K562 (cell line): ENCODE measurements around the gene COX6B2. TPM values are rescaled to one million over a fixed set of nuclear protein-coding genes. Genes with fewer than 3 reads are reported as not detected.

ENCODE experiments used
- C11orf30 ChIP-seq: fragments of 450-650 bp; IDR thresholded peaks from 2 replicates; pipeline ENCODE4 v1.6.1; 2016; ENCODE audit warnings: low read depth, mild to moderate bottlenecking
- CC2D1A ChIP-seq: fragments of 450-650 bp; IDR thresholded peaks from 2 replicates; pipeline ENCODE4 v1.6.1; 2017; ENCODE audit warnings: mild to moderate bottlenecking
- CHD2 ChIP-seq: IDR thresholded peaks from 2 replicates; pipeline ENCODE4 v1.6.1; 2011; ENCODE audit warnings: low read depth, low read length
- CTBP1 ChIP-seq: fragments of 450-650 bp; IDR thresholded peaks from 2 replicates; pipeline ENCODE4 v1.6.1; 2016; ENCODE audit warnings: borderline replicate concordance
- ELF4 ChIP-seq: fragments of 450-650 bp; formaldehyde crosslinking; IDR thresholded peaks from 2 replicates; pipeline ENCODE4 v1.4.0; 2022; ENCODE audit warnings: missing genetic modification characterization
- L3MBTL2 ChIP-seq: fragments of 450-650 bp; IDR thresholded peaks from 2 replicates; pipeline ENCODE4 v1.6.1; 2016; ENCODE audit warnings: mild to moderate bottlenecking, moderate library complexity
- MBD2 ChIP-seq: sonication (generic); IDR thresholded peaks from 2 replicates; pipeline ENCODE4 v1.6.1; 2016; ENCODE audit warnings: low read depth, borderline replicate concordance
- MTA2 ChIP-seq: fragments of 450-650 bp; IDR thresholded peaks from 2 replicates; pipeline ENCODE4 v1.6.1; 2016; ENCODE audit warnings: low read depth
- POLR2AphosphoS2 ChIP-seq: IDR thresholded peaks from 2 replicates; pipeline ENCODE4 v1.6.1; 2012; ENCODE audit warnings: low read length, improper control_type of control experiment
- RBBP5 ChIP-seq: fragments of 200-600 bp; sonication (generic); IDR thresholded peaks from 2 replicates; pipeline ENCODE4 v1.6.1; 2012; ENCODE audit warnings: borderline replicate concordance, mild to moderate bottlenecking, low read length, control low read depth, inconsistent platforms; ENCODE audit not compliant: insufficient read depth, poor library complexity, severe bottlenecking
- ZNF785 ChIP-seq: fragments of 250-450 bp; sonication (Bioruptor Pico); IDR thresholded peaks from 2 replicates; pipeline ENCODE4 v1.4.0; 2020; ENCODE audit warnings: mild to moderate bottlenecking
- polyA plus RNA-seq, 8 experiments: library from polyadenylated mRNA; depleted of rRNA in 4 of 8; stranded (reverse) in 5 of 8; unstranded in 3 of 8; fragments of >200 nt; fragmentation: Nextera tagmentation in 2 of 8; fragmentation: Illumina TruSeq in 1 of 8; extraction: Ambion mirVana in 2 of 8; extraction: Trizol in 1 of 8; gene quantifications; 2 replicates each; pipeline versions ENCODE4 v1.2.1 to v1.2.3, GENCODE V29; 2011 to 2014; ENCODE audit warnings: inconsistent platforms in 1 of 8, missing spikeins in 1 of 8
- total RNA-seq, 7 experiments: library from RNA; depleted of rRNA in 6 of 7; stranded (reverse); fragments of >200 nt in 6 of 7; fragmentation: Illumina TruSeq in 2 of 7; extraction: Trizol in 2 of 7; gene quantifications; 2 replicates each; pipeline versions ENCODE4 v1.2.1 to v1.2.3, GENCODE V29; 2011 to 2021; ENCODE audit warnings: low replicate concordance in 1 of 7
- TF ChIP-seq, protein P1 (sequence below), 2 experiments: fragments of 450-650 bp; formaldehyde crosslinking in 1 of 2; IDR thresholded peaks; 2 replicates each; pipeline versions ENCODE4 v1.4.0 to v1.6.1; 2014 to 2020; ENCODE audit warnings: mild to moderate bottlenecking in 2 of 2, borderline replicate concordance in 1 of 2, low read depth in 1 of 2
- TF ChIP-seq, protein P2 (sequence below), 2 experiments: IDR thresholded peaks; 2 replicates each; pipeline ENCODE4 v1.6.1; 2012; ENCODE audit warnings: improper control_type of control experiment in 2 of 2, low read depth in 2 of 2, low read length in 2 of 2, borderline replicate concordance in 1 of 2
- TF ChIP-seq, protein P3 (sequence below): fragments of 450-650 bp; IDR thresholded peaks from 2 replicates; pipeline ENCODE4 v1.7.1; 2018; ENCODE audit warnings: mild to moderate bottlenecking, low read depth; ENCODE audit not compliant: partially characterized antibody

Gene COX6B2
- total and polyA plus RNA-seq, 9 of the 15 experiments (the other 6 are each of a cell fraction or from before 2014, with no cell fraction given) = 0.40 to 2.5 (median 0.83) TPM

DNA sequence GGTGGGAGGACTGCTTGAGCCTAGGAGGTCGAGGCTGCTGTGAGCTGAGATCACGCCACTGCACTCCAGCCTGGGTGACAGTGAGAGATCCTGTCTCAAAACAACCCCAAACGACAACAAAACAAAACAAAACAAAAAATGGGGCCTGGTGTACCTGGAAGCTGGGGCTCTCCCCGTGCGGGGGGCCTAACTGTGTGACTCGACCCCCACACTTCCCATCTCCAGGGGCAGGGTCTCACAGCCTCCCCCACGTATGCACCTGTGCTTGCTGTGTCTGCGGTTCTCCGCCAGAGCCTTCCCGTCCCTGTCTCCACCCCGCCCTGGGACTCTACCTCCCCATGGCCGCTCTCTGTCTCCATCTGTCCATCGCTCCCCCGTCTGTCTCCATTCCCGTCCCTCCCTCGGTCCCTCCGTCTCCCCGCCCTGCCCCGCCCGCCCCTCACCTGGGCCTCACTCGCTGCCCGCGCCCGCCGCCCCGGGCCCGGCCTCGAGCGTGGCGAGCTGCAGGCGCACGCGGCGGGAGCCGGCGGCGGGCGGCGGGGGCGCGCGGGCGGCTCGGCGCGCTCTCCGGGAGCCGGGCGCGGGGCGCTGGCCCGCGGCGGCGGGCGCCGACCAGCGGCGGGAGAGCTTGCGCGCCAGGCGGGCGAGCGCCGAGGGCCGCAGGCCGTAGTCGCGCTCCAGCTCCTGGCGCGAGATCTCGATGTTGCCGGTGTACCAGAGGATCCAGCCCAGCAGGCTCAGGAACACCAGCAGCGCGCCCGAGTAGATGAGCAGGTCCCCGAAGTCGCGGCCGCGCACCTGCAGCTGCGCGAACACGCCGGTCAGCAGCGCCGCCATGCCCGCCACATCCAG lies 29.0 kb upstream of the COX6B2 start (continued):
- TF ChIP-seq, protein P1, sequence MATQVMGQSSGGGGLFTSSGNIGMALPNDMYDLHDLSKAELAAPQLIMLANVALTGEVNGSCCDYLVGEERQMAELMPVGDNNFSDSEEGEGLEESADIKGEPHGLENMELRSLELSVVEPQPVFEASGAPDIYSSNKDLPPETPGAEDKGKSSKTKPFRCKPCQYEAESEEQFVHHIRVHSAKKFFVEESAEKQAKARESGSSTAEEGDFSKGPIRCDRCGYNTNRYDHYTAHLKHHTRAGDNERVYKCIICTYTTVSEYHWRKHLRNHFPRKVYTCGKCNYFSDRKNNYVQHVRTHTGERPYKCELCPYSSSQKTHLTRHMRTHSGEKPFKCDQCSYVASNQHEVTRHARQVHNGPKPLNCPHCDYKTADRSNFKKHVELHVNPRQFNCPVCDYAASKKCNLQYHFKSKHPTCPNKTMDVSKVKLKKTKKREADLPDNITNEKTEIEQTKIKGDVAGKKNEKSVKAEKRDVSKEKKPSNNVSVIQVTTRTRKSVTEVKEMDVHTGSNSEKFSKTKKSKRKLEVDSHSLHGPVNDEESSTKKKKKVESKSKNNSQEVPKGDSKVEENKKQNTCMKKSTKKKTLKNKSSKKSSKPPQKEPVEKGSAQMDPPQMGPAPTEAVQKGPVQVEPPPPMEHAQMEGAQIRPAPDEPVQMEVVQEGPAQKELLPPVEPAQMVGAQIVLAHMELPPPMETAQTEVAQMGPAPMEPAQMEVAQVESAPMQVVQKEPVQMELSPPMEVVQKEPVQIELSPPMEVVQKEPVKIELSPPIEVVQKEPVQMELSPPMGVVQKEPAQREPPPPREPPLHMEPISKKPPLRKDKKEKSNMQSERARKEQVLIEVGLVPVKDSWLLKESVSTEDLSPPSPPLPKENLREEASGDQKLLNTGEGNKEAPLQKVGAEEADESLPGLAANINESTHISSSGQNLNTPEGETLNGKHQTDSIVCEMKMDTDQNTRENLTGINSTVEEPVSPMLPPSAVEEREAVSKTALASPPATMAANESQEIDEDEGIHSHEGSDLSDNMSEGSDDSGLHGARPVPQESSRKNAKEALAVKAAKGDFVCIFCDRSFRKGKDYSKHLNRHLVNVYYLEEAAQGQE (IDR thresholded peaks at IDR 0.05; ENCODE audit: borderline replicate concordance) = no peak
- TF ChIP-seq, protein P1 (CRISPR knock-in tag; IDR thresholded peaks at IDR 0.05; ENCODE audit: low read depth) = 0 out of 2 replicates have a peak, but pooled peaks have one; percentile 48
- TF ChIP-seq, protein P2, sequence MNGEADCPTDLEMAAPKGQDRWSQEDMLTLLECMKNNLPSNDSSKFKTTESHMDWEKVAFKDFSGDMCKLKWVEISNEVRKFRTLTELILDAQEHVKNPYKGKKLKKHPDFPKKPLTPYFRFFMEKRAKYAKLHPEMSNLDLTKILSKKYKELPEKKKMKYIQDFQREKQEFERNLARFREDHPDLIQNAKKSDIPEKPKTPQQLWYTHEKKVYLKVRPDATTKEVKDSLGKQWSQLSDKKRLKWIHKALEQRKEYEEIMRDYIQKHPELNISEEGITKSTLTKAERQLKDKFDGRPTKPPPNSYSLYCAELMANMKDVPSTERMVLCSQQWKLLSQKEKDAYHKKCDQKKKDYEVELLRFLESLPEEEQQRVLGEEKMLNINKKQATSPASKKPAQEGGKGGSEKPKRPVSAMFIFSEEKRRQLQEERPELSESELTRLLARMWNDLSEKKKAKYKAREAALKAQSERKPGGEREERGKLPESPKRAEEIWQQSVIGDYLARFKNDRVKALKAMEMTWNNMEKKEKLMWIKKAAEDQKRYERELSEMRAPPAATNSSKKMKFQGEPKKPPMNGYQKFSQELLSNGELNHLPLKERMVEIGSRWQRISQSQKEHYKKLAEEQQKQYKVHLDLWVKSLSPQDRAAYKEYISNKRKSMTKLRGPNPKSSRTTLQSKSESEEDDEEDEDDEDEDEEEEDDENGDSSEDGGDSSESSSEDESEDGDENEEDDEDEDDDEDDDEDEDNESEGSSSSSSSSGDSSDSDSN (IDR thresholded peaks at IDR 0.05; ENCODE audit: borderline replicate concordance in 1 of 2, low read depth in 2 of 2, low read length in 2 of 2) = peak; percentile 60 to 75; a peak in 1 of 4 replicates
- TF ChIP-seq CC2D1A (no peak), CHD2 (peak; percentile 73), ELF4 (CRISPR knock-in tag) (peak; percentile 36; the same call in 1 of the 2 replicates), L3MBTL2 (peak; percentile 76), CTBP1 (peak; percentile 87), MBD2 (no peak), POLR2AphosphoS2 (no peak), RBBP5 (peak; percentile 73), ZNF785 (CRISPR knock-in tag) (no peak), C11orf30 (no peak), MTA2 (no peak)
- TF ChIP-seq, protein P3, sequence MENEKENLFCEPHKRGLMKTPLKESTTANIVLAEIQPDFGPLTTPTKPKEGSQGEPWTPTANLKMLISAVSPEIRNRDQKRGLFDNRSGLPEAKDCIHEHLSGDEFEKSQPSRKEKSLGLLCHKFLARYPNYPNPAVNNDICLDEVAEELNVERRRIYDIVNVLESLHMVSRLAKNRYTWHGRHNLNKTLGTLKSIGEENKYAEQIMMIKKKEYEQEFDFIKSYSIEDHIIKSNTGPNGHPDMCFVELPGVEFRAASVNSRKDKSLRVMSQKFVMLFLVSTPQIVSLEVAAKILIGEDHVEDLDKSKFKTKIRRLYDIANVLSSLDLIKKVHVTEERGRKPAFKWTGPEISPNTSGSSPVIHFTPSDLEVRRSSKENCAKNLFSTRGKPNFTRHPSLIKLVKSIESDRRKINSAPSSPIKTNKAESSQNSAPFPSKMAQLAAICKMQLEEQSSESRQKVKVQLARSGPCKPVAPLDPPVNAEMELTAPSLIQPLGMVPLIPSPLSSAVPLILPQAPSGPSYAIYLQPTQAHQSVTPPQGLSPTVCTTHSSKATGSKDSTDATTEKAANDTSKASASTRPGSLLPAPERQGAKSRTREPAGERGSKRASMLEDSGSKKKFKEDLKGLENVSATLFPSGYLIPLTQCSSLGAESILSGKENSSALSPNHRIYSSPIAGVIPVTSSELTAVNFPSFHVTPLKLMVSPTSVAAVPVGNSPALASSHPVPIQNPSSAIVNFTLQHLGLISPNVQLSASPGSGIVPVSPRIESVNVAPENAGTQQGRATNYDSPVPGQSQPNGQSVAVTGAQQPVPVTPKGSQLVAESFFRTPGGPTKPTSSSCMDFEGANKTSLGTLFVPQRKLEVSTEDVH = no peak
